Measurements from ENCODE around the gene TSPAN5.

DNA sequence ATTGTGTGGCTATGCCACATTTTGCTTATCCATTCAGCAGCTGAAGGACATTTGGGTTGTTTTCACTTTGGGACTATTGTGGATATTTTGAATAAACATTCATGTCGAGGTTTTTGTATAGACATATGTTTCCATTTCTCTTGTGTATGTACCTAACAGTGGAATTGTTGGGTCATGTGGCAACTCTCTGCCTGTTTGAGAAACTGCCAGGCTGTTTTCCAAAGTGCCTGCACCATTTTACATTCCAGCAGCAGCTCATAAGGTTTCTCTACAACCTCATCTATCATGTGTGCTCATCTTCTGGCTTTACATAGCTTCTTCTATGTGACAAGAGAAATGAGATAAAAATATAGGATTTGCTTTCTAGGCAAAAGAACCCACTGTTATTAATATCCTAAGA, 29.5 kb upstream of the TSPAN5 start:
- TF ChIP-seq POLR2AphosphoS5 (IDR thresholded peaks at IDR 0.05; ENCODE audit: low read depth, low read length) (no peak), EZH2phosphoT487 (IDR thresholded peaks at IDR 0.05; ENCODE audit: borderline replicate concordance, low read depth) (no peak), RCOR1 (IDR thresholded peaks at IDR 0.05; ENCODE audit: low read length) (no peak)
- TF ChIP-seq, protein P1, sequence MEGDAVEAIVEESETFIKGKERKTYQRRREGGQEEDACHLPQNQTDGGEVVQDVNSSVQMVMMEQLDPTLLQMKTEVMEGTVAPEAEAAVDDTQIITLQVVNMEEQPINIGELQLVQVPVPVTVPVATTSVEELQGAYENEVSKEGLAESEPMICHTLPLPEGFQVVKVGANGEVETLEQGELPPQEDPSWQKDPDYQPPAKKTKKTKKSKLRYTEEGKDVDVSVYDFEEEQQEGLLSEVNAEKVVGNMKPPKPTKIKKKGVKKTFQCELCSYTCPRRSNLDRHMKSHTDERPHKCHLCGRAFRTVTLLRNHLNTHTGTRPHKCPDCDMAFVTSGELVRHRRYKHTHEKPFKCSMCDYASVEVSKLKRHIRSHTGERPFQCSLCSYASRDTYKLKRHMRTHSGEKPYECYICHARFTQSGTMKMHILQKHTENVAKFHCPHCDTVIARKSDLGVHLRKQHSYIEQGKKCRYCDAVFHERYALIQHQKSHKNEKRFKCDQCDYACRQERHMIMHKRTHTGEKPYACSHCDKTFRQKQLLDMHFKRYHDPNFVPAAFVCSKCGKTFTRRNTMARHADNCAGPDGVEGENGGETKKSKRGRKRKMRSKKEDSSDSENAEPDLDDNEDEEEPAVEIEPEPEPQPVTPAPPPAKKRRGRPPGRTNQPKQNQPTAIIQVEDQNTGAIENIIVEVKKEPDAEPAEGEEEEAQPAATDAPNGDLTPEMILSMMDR (IDR thresholded peaks at IDR 0.05): no peak

Data from SK-N-SH (cell line).